ENCODE measurements around the gene GABRP.

GABRP gene

DNA sequence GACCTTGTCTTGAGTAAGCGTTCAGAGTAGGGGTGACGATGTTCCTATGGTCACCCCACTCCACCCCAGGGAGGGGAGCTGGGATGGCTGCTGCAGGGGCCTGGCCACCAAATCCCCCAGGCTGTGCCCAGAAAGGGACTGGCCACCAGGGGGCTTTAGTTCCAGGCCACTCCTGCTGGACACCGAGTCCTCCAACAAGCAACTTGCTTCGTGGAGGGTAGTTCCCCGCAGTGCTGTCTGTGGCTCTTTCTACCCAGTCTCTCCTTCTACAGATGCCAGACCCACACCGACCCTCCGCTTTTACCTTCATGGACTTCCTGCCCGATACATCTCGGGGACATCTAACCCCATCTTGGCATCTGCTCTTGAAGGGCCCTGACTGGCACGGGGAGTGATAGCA lies 35.7 kb upstream of the GABRP start:
- Histone ChIP-seq H3K36me3 (ENCODE audit: control insufficient read depth, low read length) (no peaks in the 10 kb centered on the region), H3K4me3 (ENCODE audit: low read length) (no peak overlapping the region), H3K9me3 (ENCODE audit: control insufficient read depth, insufficient read depth, low read length) (no peaks in the 10 kb centered on the region), H3K4me2 (ENCODE audit: low read length) (no peak overlapping the region), H3K4me1 (ENCODE audit: control insufficient read depth, low read length) (no peaks in the 10 kb centered on the region), H3K79me2 (ENCODE audit: control insufficient read depth, low read length) (no peaks in the 10 kb centered on the region), H3K27me3 (ENCODE audit: control insufficient read depth, low read length) (peaks cover 3% of the 10 kb centered on the region; the same call in 1 of the 2 replicates), H3K9me2 (replicated peaks; ENCODE audit: control insufficient read depth, low read length) (no peaks in the 10 kb centered on the region), H3K27ac (ENCODE audit: low read depth, low read length) (no peak overlapping the region), H4K20me1 (ENCODE audit: control insufficient read depth, insufficient read depth, low read depth, low read length) (no peaks in the 10 kb centered on the region), H3F3A (ENCODE audit: control insufficient read depth, insufficient read depth) (no peaks in the 10 kb centered on the region)
- TF ChIP-seq, protein P1, sequence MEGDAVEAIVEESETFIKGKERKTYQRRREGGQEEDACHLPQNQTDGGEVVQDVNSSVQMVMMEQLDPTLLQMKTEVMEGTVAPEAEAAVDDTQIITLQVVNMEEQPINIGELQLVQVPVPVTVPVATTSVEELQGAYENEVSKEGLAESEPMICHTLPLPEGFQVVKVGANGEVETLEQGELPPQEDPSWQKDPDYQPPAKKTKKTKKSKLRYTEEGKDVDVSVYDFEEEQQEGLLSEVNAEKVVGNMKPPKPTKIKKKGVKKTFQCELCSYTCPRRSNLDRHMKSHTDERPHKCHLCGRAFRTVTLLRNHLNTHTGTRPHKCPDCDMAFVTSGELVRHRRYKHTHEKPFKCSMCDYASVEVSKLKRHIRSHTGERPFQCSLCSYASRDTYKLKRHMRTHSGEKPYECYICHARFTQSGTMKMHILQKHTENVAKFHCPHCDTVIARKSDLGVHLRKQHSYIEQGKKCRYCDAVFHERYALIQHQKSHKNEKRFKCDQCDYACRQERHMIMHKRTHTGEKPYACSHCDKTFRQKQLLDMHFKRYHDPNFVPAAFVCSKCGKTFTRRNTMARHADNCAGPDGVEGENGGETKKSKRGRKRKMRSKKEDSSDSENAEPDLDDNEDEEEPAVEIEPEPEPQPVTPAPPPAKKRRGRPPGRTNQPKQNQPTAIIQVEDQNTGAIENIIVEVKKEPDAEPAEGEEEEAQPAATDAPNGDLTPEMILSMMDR (IDR thresholded peaks at IDR 0.05; ENCODE audit: low read depth, low read length, poor library complexity, severe bottlenecking), result no peak
- no peak for TF ChIP-seq EZH2phosphoT487 (IDR thresholded peaks at IDR 0.05; ENCODE audit: borderline replicate concordance, low read length)

DNA sequence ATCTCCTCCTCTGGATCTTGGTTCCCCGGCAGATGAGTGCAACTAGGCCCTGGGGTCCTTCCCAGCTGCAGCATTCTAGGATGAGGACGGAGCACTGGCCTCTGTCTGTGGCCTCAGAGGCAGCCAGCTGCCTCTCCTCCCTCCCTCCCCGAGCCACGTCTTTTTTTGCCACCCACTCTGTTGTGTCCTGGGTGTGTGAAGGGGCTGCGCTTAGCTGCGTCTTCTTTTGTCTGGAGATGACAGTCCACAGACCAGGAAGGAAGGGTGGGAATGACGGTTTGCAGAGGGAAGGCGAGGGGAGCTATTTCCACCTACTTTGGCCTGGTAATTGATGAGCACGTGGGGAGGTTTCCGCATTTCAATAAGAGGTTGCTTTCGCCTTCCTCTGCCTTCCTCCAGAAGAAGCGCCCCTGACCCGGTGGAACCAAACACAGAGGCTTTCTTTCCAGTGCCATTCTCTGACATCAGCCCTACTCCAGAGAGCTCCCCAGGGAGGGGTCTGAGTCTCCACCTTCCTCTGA lies 34.5 kb upstream of the GABRP start:
- Histone ChIP-seq H3K4me2 (ENCODE audit: low read length) (no peak overlapping the region), H4K20me1 (ENCODE audit: control insufficient read depth, insufficient read depth, low read depth, low read length) (no peaks in the 10 kb centered on the region), H3K79me2 (ENCODE audit: control insufficient read depth, low read length) (no peaks in the 10 kb centered on the region), H3K9me3 (ENCODE audit: control insufficient read depth, insufficient read depth, low read length) (no peaks in the 10 kb centered on the region), H3K4me3 (ENCODE audit: low read length) (no peak overlapping the region), H3K4me1 (ENCODE audit: control insufficient read depth, low read length) (no peaks in the 10 kb centered on the region), H3F3A (ENCODE audit: control insufficient read depth, insufficient read depth) (no peaks in the 10 kb centered on the region), H3K9me2 (replicated peaks; ENCODE audit: control insufficient read depth, low read length) (no peaks in the 10 kb centered on the region), H3K27me3 (ENCODE audit: control insufficient read depth, low read length) (peaks cover 3% of the 10 kb centered on the region; the same call in 1 of the 2 replicates), H3K36me3 (ENCODE audit: control insufficient read depth, low read length) (no peaks in the 10 kb centered on the region), H3K27ac (ENCODE audit: low read depth, low read length) (no peak overlapping the region)
- TF ChIP-seq, protein P1 (IDR thresholded peaks at IDR 0.05; ENCODE audit: low read depth, low read length, poor library complexity, severe bottlenecking), result no peak
- no peak for TF ChIP-seq EZH2phosphoT487 (IDR thresholded peaks at IDR 0.05; ENCODE audit: borderline replicate concordance, low read length)

DNA sequence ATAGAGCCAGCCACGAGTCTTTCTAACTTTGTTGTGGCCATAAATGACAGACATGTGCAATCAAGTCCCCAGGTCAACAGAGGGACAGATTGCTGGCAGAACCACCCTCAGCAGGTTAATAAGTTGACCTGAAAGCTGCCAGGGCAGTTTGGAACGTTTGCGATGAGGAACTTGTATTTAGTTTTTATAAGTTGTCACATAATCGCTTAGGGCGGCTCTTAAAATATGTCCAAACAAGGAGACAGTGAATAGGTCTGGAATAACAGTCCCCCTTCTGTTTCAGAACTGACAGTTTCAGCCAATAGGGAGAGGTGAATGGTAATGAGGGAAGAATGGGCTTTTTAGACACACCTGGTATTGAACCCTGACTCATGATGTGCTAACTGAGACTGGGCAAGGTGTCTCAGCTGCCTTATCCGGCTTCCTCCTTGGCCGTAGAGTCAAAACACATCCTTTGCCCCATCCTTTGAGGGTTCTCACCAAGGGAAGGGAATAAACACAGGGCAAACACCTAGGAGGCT lies 33.6 kb upstream of the GABRP start:
- Histone ChIP-seq H3F3A (ENCODE audit: control insufficient read depth, insufficient read depth) (no peaks in the 10 kb centered on the region), H3K27me3 (ENCODE audit: control insufficient read depth, low read length) (peaks cover 3% of the 10 kb centered on the region; the same call in 1 of the 2 replicates), H3K9me2 (replicated peaks; ENCODE audit: control insufficient read depth, low read length) (no peaks in the 10 kb centered on the region), H3K4me1 (ENCODE audit: control insufficient read depth, low read length) (no peaks in the 10 kb centered on the region), H3K27ac (ENCODE audit: low read depth, low read length) (no peak overlapping the region), H4K20me1 (ENCODE audit: control insufficient read depth, insufficient read depth, low read depth, low read length) (no peaks in the 10 kb centered on the region), H3K4me2 (ENCODE audit: low read length) (no peak overlapping the region), H3K4me3 (ENCODE audit: low read length) (no peak overlapping the region), H3K9me3 (ENCODE audit: control insufficient read depth, insufficient read depth, low read length) (no peaks in the 10 kb centered on the region), H3K36me3 (ENCODE audit: control insufficient read depth, low read length) (no peaks in the 10 kb centered on the region), H3K79me2 (ENCODE audit: control insufficient read depth, low read length) (no peaks in the 10 kb centered on the region)
- TF ChIP-seq, protein P1 (IDR thresholded peaks at IDR 0.05; ENCODE audit: low read depth, low read length, poor library complexity, severe bottlenecking), result no peak
- no peak for TF ChIP-seq EZH2phosphoT487 (IDR thresholded peaks at IDR 0.05; ENCODE audit: borderline replicate concordance, low read length)

Measured in DOHH2 (cell line).